Heart left ventricle (tissue), 16 donors: Measurements from ENCODE around the gene CREBRF. TPM values are rescaled to one million over a fixed set of nuclear protein-coding genes. Genes with fewer than 3 reads are reported as not detected.

Experiments
- ATAC-seq, 4 donors: fragments of 200-7000 bp; cut with Tn5 transposase; one replicate each; pipeline ENCODE4 v1.9.1; 2020 to 2022; ENCODE audit warnings: moderate library complexity in 4 of 4, mild to moderate bottlenecking in 3 of 4, moderate number of reproducible peaks in 1 of 4
- DNase-seq, 5 donors: peaks; one replicate each; pipeline ENCODE4 v3.0.0-alpha.2; 2020
- H3K27ac ChIP-seq, 12 donors: fragments of 200-600 bp; sonication (generic) in 4 of 12; one replicate each; pipeline versions ENCODE4 v1.5.0 to v1.8.0; 2016 to 2022; ENCODE audit warnings: mild to moderate bottlenecking in 2 of 12
- H3K27me3 ChIP-seq, 9 donors: fragments of 200-600 bp; sonication (generic) in 2 of 9; one replicate each; pipeline versions ENCODE4 v1.5.1 to v1.8.0; 2016 to 2022; ENCODE audit warnings: mild to moderate bottlenecking in 3 of 9
- H3K36me3 ChIP-seq, 9 donors: fragments of 200-600 bp; sonication (generic) in 2 of 9; one replicate each; pipeline versions ENCODE4 v1.5.0 to v1.8.0; 2018 to 2022; ENCODE audit warnings: mild to moderate bottlenecking in 2 of 9
- H3K4me1 ChIP-seq, 12 donors: fragments of 200-600 bp; sonication (generic) in 4 of 12; one replicate each; pipeline versions ENCODE4 v1.5.0 to v1.8.0; 2016 to 2022; ENCODE audit warnings: mild to moderate bottlenecking in 3 of 12
- H3K4me3 ChIP-seq, 12 donors: fragments of 200-600 bp; sonication (generic) in 4 of 12; one replicate each; pipeline versions ENCODE4 v1.5.0 to v1.8.0; 2017 to 2022; ENCODE audit warnings: mild to moderate bottlenecking in 9 of 12, moderate library complexity in 4 of 12
- H3K9me3 ChIP-seq, 12 donors: fragments of 200-600 bp; sonication (generic) in 4 of 12; one replicate each; pipeline versions ENCODE4 v1.5.0 to v1.8.0; 2016 to 2022; ENCODE audit warnings: mild to moderate bottlenecking in 1 of 12
- CTCF ChIP-seq, 12 donors: fragments of 200-600 bp; sonication (generic) in 4 of 12; IDR thresholded peaks; one replicate each; pipeline versions ENCODE4 v1.5.0 to v1.8.0; 2018 to 2022; ENCODE audit warnings: antibody characterized with exemption in 12 of 12, mild to moderate bottlenecking in 5 of 12
- POLR2A ChIP-seq, 2 donors: fragments of 450-650 bp; IDR thresholded peaks; one replicate each; pipeline ENCODE4 v1.6.1; 2017; ENCODE audit warnings: antibody characterized with exemption in 2 of 2, mild to moderate bottlenecking in 2 of 2, moderate library complexity in 2 of 2
- WGBS, 4 donors: extraction: QIAGEN DNeasy Blood & Tissue Kit in 2 of 4; methylation state at CpG; one replicate each; pipeline versions ENCODE4 v1.1.5 to v1.1.7; 2013 to 2018; 5-methylcytosine and 5-hydroxymethylcytosine counted together
- intact Hi-C, 10 donors: fragments of 100-400 bp; cut with DNase I; formaldehyde crosslinking; loops; one replicate each; pipeline versions ENCODE4 v1.11.1 to v1.14.2; 2022
- polyA plus RNA-seq, 2 donors: library from polyadenylated mRNA; stranded (reverse); fragments of 200-250 nt; gene quantifications; one replicate each; pipeline ENCODE4 v1.2.3, GENCODE V29; 2013
- total RNA-seq, 9 donors: library from RNA; depleted of rRNA in 2 of 9; stranded (reverse); fragments of >200 nt in 2 of 9; fragmentation: NEBNext Ultra II Directional in 3 of 9; extraction: Animal tissue kit (Norgen Biotek cat#: 25700) in 3 of 9; gene quantifications; one replicate each; pipeline versions ENCODE4 v1.1.0 to v1.2.4, GENCODE V29; 2016 to 2023
- donor health status: ischemic (EF 13 %, LVEDD 7.1; RV severe dilation, severe dysfunction).
- donor health status: healthy with polysubstance abuse.
- donor health status: DM: no; HTN: yes; CAD: no.
- donor health status: DM: no; HTN: no; CAD: no.
- donor health status: ischemic (EF 25% LVEDD 6.9; RV normal size, moderate dysfunction).
- donor health status: ischemic (EF 25% LVEDD 5.7; RV mildly dilated, moderate dysfunction).
- donor health status: healthy.
- donor health status: DM: yes; HTN: yes; CAD: no.
- donor health status: ischemic (EF 35%, LVEDD 5.7; RV mildly dilated, moderate dysfunction).
- donor health status: nonischemic (EF 11% LVEDD 7.7; RV severe dilation, severe dysfunction).
- donor health status: DM: yes; HTN: yes; CAD: no.
- donor health status: PGD.
- donor health status: ischemic (EF 29% LVEDD 5.4; RV normal size, mild dysfunction).
- donor health status: nonischemic (EF 23%, LVEDD 6.1; RV moderate dilation, normal function).

Gene CREBRF
- total and polyA plus RNA-seq, 11 donors = 2.7 to 47.7 (median 19.9) TPM

DNA sequence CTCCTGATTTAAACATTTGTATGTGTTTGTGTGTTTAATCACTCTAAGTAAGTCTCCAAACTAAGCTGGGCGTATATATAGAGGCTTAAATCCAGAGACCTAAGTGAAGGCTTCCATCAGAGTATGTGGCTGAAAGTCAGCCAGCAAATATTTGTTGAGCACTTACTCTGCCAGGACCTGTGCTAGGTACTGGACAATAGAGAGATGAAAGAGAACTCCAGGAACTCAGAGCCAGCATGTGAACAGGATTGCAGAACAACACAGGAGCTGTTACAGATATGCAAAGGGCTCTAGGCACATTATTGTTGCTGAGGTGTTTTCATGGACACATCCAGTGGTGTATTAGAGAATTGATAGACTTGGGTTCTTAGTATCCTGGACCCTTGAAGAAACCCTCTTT is 83.5 kb downstream of the CREBRF start:
- intact Hi-C loops = loop anchor here in 9 of 10 donors (5.0 to 10.0 kb wide), 7 partner anchors 82 to 435 kb away; partner anchors contain the start of genes ATP6V0E1 (in 6 of the 9) and CREBRF (in 2 of the 9)
- no peaks in the 10 kb centered on the region for H3K27me3 ChIP-seq
- ATAC-seq (no peak), DNase-seq (no peak)
- no peak for TF ChIP-seq POLR2A (IDR thresholded peaks at IDR 0.05)
- no peak for TF ChIP-seq CTCF (IDR thresholded peaks at IDR 0.05)
- 78 to 97% (median 92%) methylated on average over 1 of the region's 1 CpG for WGBS, 4 donors
- H3K4me1 ChIP-seq = peaks cover 0 to 8% (median 0%) of the 10 kb centered on the region in 12 donors
- H3K4me3 ChIP-seq = no peak overlapping the region
- no peak overlapping the region for H3K27ac ChIP-seq
- no peaks in the 10 kb centered on the region for H3K9me3 ChIP-seq
- H3K36me3 ChIP-seq = peaks cover 0 to 50% (median 34%) of the 10 kb centered on the region in 9 donors

DNA sequence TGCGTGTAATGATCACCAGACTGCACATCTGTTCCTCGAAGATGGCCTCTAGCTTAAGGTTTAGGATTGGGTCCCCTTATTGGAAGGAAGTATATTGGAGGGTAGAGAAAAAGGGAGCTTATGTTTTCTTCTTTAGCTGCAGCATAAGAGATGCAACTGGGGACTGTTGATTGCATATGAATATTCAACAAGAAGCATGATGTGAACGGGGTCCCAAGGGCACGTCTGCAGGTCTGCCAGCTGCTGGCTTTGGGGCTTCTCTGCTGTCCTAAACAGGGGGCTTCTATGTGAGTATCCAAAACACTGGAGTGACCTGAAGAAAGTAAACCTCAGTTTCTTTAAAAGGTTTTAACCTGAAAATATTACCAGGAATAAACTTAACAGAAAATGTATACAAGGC is 84.6 kb downstream of the CREBRF start:
- Histone ChIP-seq H3K4me3 (no peak overlapping the region), H3K27me3 (no peaks in the 10 kb centered on the region), H3K9me3 (no peaks in the 10 kb centered on the region), H3K36me3 (peaks cover 0 to 40% (median 25%) of the 10 kb centered on the region in 9 donors), H3K27ac (no peak overlapping the region), H3K4me1 (peaks cover 0 to 13% (median 5%) of the 10 kb centered on the region in 12 donors)
- WGBS, 4 donors = 63 to 93% (median 78%) methylated on average over 3 to 4 of the region's 4 CpGs
- intact Hi-C loops = loop anchor here in 7 of 10 donors (5.0 to 10.0 kb wide), 7 partner anchors 83 to 436 kb away; partner anchors contain the start of genes ATP6V0E1 (in 6 of the 7) and CREBRF (in 2 of the 7)
- ATAC-seq (no peak), DNase-seq (no peak)
- no peak for TF ChIP-seq CTCF (IDR thresholded peaks at IDR 0.05)
- no peak for TF ChIP-seq POLR2A (IDR thresholded peaks at IDR 0.05)

DNA sequence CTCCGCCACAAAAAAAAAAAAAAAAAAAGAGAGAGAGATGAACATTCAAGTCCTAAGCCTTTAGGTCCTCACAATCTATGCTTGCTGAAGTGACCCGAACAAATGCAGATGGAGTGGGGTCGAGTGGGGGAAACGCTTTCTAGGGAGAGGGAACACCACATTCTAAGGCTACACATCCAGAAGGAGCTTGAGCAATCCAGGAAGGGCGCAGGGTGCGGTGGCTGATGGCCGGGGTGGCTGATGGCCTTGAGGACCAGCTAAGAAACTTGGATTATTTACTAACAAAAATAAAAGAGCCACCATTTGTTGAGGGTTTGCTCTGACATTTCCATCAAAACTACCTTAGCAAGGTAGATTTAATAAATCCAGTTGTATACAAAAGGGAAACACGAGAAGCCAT is 87.4 kb downstream of the CREBRF start:
- Histone ChIP-seq H3K9me3 (no peaks in the 10 kb centered on the region), H3K4me3 (no peak overlapping the region), H3K36me3 (peaks cover 0 to 32% (median 20%) of the 10 kb centered on the region in 9 donors), H3K27ac (no peak overlapping the region), H3K4me1 (peaks cover 0 to 14% (median 5%) of the 10 kb centered on the region in 12 donors), H3K27me3 (no peaks in the 10 kb centered on the region)
- ATAC-seq (no peak), DNase-seq (no peak)
- 88 to 93% (median 90%) methylated on average over 8 of the region's 8 CpGs for WGBS, 4 donors
- TF ChIP-seq POLR2A (IDR thresholded peaks at IDR 0.05) (no peak), CTCF (IDR thresholded peaks at IDR 0.05) (no peak)
- intact Hi-C loops = loop anchor here in 7 of 10 donors (5.0 to 10.0 kb wide), 7 partner anchors 86 to 439 kb away; partner anchors contain the start of genes ATP6V0E1 (in 6 of the 7) and CREBRF (in 2 of the 7)

DNA sequence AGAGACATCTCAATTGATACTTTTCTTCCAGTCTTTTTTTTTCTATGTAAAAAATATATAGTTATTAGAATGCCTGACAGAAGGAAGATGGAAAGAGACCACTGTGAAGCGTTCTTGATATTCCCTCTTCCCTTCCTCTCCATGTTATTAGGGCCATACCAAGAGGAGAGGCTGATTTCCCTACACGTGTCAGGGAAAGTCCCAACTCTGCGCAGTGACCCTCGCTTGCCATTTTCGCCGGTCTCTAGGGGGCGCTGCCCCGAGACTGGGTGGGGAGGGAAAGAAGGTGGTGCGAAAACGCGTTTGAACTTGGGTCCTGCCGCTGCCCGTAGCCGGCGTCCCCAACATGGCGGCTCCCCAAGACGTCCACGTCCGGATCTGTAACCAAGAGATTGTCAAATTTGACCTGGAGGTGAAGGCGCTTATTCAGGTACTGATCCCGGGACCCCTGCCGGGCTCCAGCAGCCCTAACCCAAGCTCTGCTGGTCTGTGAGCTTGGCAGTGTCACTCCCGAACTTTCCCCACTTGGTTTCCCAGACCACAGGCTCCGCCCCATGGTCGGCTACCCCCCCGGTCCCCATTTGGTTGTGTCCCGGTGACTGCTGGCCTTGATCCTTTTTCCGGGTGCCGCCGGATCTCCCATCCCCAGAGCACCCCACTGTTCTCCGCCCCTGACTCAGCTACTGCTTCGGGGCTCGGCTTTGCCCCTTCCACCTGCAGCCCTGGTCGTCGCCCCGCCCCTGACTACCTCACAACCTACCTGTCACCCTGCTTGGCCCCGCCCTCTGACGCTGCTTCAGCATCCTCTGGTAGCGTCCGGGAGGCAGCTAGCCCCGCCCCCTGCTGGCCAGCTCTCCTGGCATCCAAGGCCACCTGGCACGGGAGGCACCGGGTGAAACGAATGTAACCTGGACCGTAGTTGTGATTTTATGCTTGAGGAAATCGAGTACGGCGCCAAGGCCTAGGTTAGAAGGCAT is 88.3 kb downstream of the CREBRF start, which contains the start of gene BNIP1:
Gene BNIP1 (plus strand): TSS at position 332 of the 977 bp plus-strand sequence. CDS start 15 bp downstream, at position 347.
- peaks cover 0 to 14% (median 5%) of the 10 kb centered on the region in 12 donors for H3K4me1 ChIP-seq
- no peaks in the 10 kb centered on the region for H3K9me3 ChIP-seq
- peaks cover 0 to 32% (median 21%) of the 10 kb centered on the region in 9 donors for H3K36me3 ChIP-seq
- DNase-seq (peak; percentile 94 to 98 (median 95)), ATAC-seq (peak; percentile 87 to 97 (median 94))
- intact Hi-C loops = loop anchor here in 8 of 10 donors (2.0 to 10.0 kb wide), 9 partner anchors 87 to 440 kb away; partner anchors contain the start of genes ATP6V0E1 (in 7 of the 8) and CREBRF (in 2 of the 8)
- TF ChIP-seq POLR2A (IDR thresholded peaks at IDR 0.05) = no peak
- peak; percentile 90 to 99 (median 94) for TF ChIP-seq CTCF (IDR thresholded peaks at IDR 0.05)
- peak within 1 kb of the TSS; percentile 58 to 94 (median 89) for H3K27ac ChIP-seq
- peak within 1 kb of the TSS; percentile 68 to 100 (median 88) for H3K4me3 ChIP-seq
- H3K27me3 ChIP-seq = no peaks in the 10 kb centered on the region
- WGBS, 4 donors = 1% methylated on average over 41 to 48 of the region's 48 CpGs
